H1 (cell line): ENCODE measurements around the gene DDX18. TPM values are rescaled to one million over a fixed set of nuclear protein-coding genes. Genes with fewer than 3 reads are reported as not detected.

Source experiments
- CTCF ChIA-PET: fragments of 300-600 bp; sonication (Branson Sonifier 250); formaldehyde crosslinking; loops from one replicate; lab custom pipeline; 2021; ENCODE audit not compliant: partially characterized antibody; lab: Charles Lee
- POLR2A ChIA-PET: fragments of 300-600 bp; sonication (Branson Sonifier 250); formaldehyde crosslinking; loops from one replicate; lab custom pipeline; 2021; ENCODE audit warnings: inconsistent platforms; ENCODE audit not compliant: partially characterized antibody; lab: Charles Lee
- DNase-seq, 2 experiments: peaks; one replicate each; pipeline versions ENCODE4 v3.0.0 to v3.0.0-alpha.2; 2010 to 2022; ENCODE audit warnings: low spot score in 2 of 2, low read depth in 1 of 2, mixed read lengths in 1 of 2
- FAIRE-seq: peaks from 2 replicates; lab custom pipeline; 2011; peaks lifted over from hg19 to GRCh38; lab: Jason Lieb, UNC
- H2AFZ ChIP-seq: 2 replicates; pipeline ENCODE4 v1.8.1; 2012; ENCODE audit warnings: low read length, inconsistent platforms
- H2AK5ac ChIP-seq: 2 replicates; pipeline ENCODE4 v1.6.1; 2013; ENCODE audit warnings: low read depth, low read length
- H2BK120ac ChIP-seq: replicated peaks from 2 replicates; pipeline ENCODE3; 2013; ENCODE audit warnings: low read depth, low read length, inconsistent platforms
- H2BK12ac ChIP-seq: 2 replicates; pipeline ENCODE4 v1.6.1; 2013; ENCODE audit warnings: low read depth, low read length
- H2BK15ac ChIP-seq: 2 replicates; pipeline ENCODE4 v1.6.1; 2013; ENCODE audit warnings: low read length
- H2BK20ac ChIP-seq: 2 replicates; pipeline ENCODE4 v1.6.1; 2013; ENCODE audit warnings: low read length
- H2BK5ac ChIP-seq: 2 replicates; pipeline ENCODE4 v1.6.1; 2013; ENCODE audit warnings: low read depth, low read length
- H3K14ac ChIP-seq: 2 replicates; pipeline ENCODE4 v1.6.1; 2013; ENCODE audit warnings: inconsistent platforms; ENCODE audit not compliant: insufficient read length
- H3K18ac ChIP-seq: 2 replicates; pipeline ENCODE4 v1.6.1; 2013; ENCODE audit warnings: low read length; ENCODE audit errors: extremely low read depth
- H3K23ac ChIP-seq: 2 replicates; pipeline ENCODE4 v1.6.1; 2013; ENCODE audit warnings: inconsistent platforms; ENCODE audit not compliant: insufficient read length
- H3K23me2 ChIP-seq: 2 replicates; pipeline ENCODE4 v1.6.1; 2013; ENCODE audit warnings: low read depth, low read length
- H3K27ac ChIP-seq: 2 replicates; pipeline ENCODE4 v1.6.1; 2011; ENCODE audit warnings: low read depth, low read length, inconsistent platforms
- H3K27me3 ChIP-seq, 4 experiments: replicated peaks in 1 of 4; 1 replicate in 1 of 4; 2 replicates in 3 of 4; pipeline versions ENCODE4 v1.6.1 to v1.8.1; 2011 to 2013; ENCODE audit warnings: low read length in 3 of 4, mild to moderate bottlenecking in 3 of 4, inconsistent platforms in 2 of 4, mixed read lengths in 2 of 4, moderate library complexity in 1 of 4; ENCODE audit not compliant: control insufficient read depth in 3 of 4, insufficient read depth in 3 of 4; ENCODE audit errors: extremely low read depth in 1 of 4
- H3K36me3 ChIP-seq, 4 experiments: 2 replicates each; pipeline versions ENCODE4 v1.6.1 to v1.8.1; 2011 to 2013; ENCODE audit warnings: mild to moderate bottlenecking in 4 of 4, low read length in 3 of 4, moderate library complexity in 2 of 4, control low read depth in 1 of 4, inconsistent platforms in 1 of 4; ENCODE audit not compliant: insufficient read depth in 4 of 4, control insufficient read depth in 2 of 4
- H3K4ac ChIP-seq: replicated peaks from 2 replicates; pipeline ENCODE3; 2013; ENCODE audit warnings: low read length, low read depth, mixed read lengths, inconsistent platforms; ENCODE audit not compliant: insufficient read length
- H3K4me1 ChIP-seq, 4 experiments: replicated peaks in 1 of 4; 1 replicate in 1 of 4; 2 replicates in 3 of 4; pipeline versions ENCODE4 v1.6.1 to v1.8.1; 2011 to 2013; ENCODE audit warnings: low read length in 3 of 4, inconsistent platforms in 2 of 4, mixed read lengths in 1 of 4; ENCODE audit not compliant: insufficient read depth in 4 of 4, control insufficient read depth in 3 of 4
- H3K4me2 ChIP-seq, 2 experiments: 2 replicates each; pipeline versions ENCODE4 v1.6.1 to v1.8.1; 2011 to 2013; ENCODE audit warnings: low read depth in 2 of 2, low read length in 2 of 2, control low read depth in 1 of 2, inconsistent platforms in 1 of 2, mild to moderate bottlenecking in 1 of 2; ENCODE audit not compliant: insufficient read depth in 1 of 2
- H3K4me3 ChIP-seq, 4 experiments: fragments of 200-600, 300-600 bp in 1 of 4; sonication (generic), shearing (Covaris generic), sonication (Bioruptor Twin) in 1 of 4; 2 replicates each; pipeline versions ENCODE4 v1.5.1 to v1.8.1; 2011 to 2016; ENCODE audit warnings: low read length in 4 of 4, low read depth in 3 of 4, control low read depth in 2 of 4, inconsistent platforms in 2 of 4, mild to moderate bottlenecking in 2 of 4, mixed read lengths in 1 of 4, moderate library complexity in 1 of 4; ENCODE audit not compliant: insufficient read depth in 2 of 4; ENCODE audit errors: extremely low read depth in 1 of 4
- H3K56ac ChIP-seq: replicated peaks from 2 replicates; pipeline ENCODE3; 2013; ENCODE audit warnings: low read depth, mild to moderate bottlenecking, mixed read lengths, low read length, inconsistent platforms; ENCODE audit not compliant: insufficient read length
- H3K79me1 ChIP-seq: 2 replicates; pipeline ENCODE4 v1.6.1; 2013; ENCODE audit warnings: low read depth, low read length, control low read depth
- H3K79me2 ChIP-seq, 2 experiments: 2 replicates each; pipeline versions ENCODE4 v1.6.1 to v1.8.1; 2012 to 2013; ENCODE audit warnings: low read length in 2 of 2, mild to moderate bottlenecking in 2 of 2, inconsistent platforms in 1 of 2; ENCODE audit not compliant: insufficient read depth in 2 of 2, control insufficient read depth in 1 of 2
- H3K9ac ChIP-seq, 4 experiments: replicated peaks in 1 of 4; 1 replicate in 1 of 4; 2 replicates in 3 of 4; pipeline versions ENCODE4 v1.6.1 to v1.8.1; 2011 to 2013; ENCODE audit warnings: low read depth in 3 of 4, low read length in 3 of 4, control low read depth in 2 of 4, mild to moderate bottlenecking in 2 of 4, moderate library complexity in 2 of 4, inconsistent platforms in 1 of 4; ENCODE audit errors: extremely low read depth in 1 of 4
- H3K9me3 ChIP-seq, 2 experiments: 2 replicates each; pipeline versions ENCODE4 v1.6.1 to v1.8.1; 2012 to 2013; ENCODE audit warnings: mild to moderate bottlenecking in 2 of 2, moderate library complexity in 2 of 2, control low read depth in 1 of 2, inconsistent platforms in 1 of 2, low read depth in 1 of 2, low read length in 1 of 2, mixed read lengths in 1 of 2; ENCODE audit not compliant: insufficient read depth in 2 of 2
- H4K20me1 ChIP-seq, 2 experiments: replicated peaks in 1 of 2; 2 replicates each; pipeline versions ENCODE3 to v1.8.1; 2011 to 2013; ENCODE audit warnings: inconsistent platforms in 2 of 2, low read length in 2 of 2, mild to moderate bottlenecking in 1 of 2; ENCODE audit not compliant: insufficient read depth in 2 of 2, control insufficient read depth in 1 of 2
- H4K5ac ChIP-seq: 2 replicates; pipeline ENCODE4 v1.6.1; 2013; ENCODE audit warnings: low read length, low read depth, mixed read lengths, inconsistent platforms; ENCODE audit not compliant: insufficient read length
- H4K8ac ChIP-seq: 2 replicates; pipeline ENCODE4 v1.8.0; 2013; ENCODE audit warnings: mild to moderate bottlenecking, moderate library complexity, low read length, inconsistent platforms; ENCODE audit not compliant: insufficient read depth; ENCODE audit errors: extremely low read depth
- H4K91ac ChIP-seq: replicated peaks from 2 replicates; pipeline ENCODE3; 2013; ENCODE audit warnings: low read length, mixed read lengths, inconsistent platforms; ENCODE audit not compliant: insufficient read length
- whole genome bisulfite sequencing, 2 experiments: shearing (Covaris generic) in 1 of 2; methylation state at CpG; one replicate each; pipeline versions ENCODE4 v1.1.6 to v1.1.7; 2013 to 2015; ENCODE audit warnings: low lambda C conversion rate in 2 of 2, mixed read lengths in 2 of 2, inconsistent platforms in 1 of 2, low coverage in 1 of 2, missing lambda C conversion rate in 1 of 2; ENCODE audit not compliant: insufficient replicate concordance in 2 of 2, insufficient coverage in 1 of 2, insufficient read length in 1 of 2; ENCODE audit errors: extremely low coverage in 1 of 2, missing lambda C conversion rate in 1 of 2; 5-methylcytosine and 5-hydroxymethylcytosine counted together
- polyA plus RNA-seq, 7 experiments: library from polyadenylated mRNA; depleted of rRNA in 3 of 7; stranded (reverse) in 5 of 7; unstranded in 2 of 7; fragments of >200 nt in 5 of 7; fragments of 200-250 nt in 2 of 7; gene quantifications; 1 replicate in 5 of 7; 2 replicates in 1 of 7; 4 replicates in 1 of 7; pipeline versions ENCODE4 v1.2.1 to v1.2.3, GENCODE V29; 2011 to 2013; ENCODE audit warnings: missing spikeins in 2 of 7, mixed read lengths in 2 of 7
- total RNA-seq: library from RNA; stranded (reverse); fragmentation: NEBNext Ultra II Directional; extraction: Animal tissue kit (Norgen Biotek cat#: 25700); gene quantifications from 2 replicates; pipeline ENCODE4 v1.2.1, GENCODE V29; 2021

The DDX18 gene
- total and polyA plus RNA-seq, 2 of the 8 experiments (the other 6 are each of a cell fraction or from before 2014, with no cell fraction given) = 31.3 to 119 TPM

- no peaks in the 10 kb centered on the region for H3K36me3 ChIP-seq
- no peak overlapping the region for H3K56ac ChIP-seq
- H2AK5ac ChIP-seq = no peak overlapping the region
- no peaks in the 10 kb centered on the region for H3K79me1 ChIP-seq
- H3K14ac ChIP-seq = no peak overlapping the region
- no peak overlapping the region for H3K4me2 ChIP-seq
- no peak overlapping the region for H2BK5ac ChIP-seq
- H3K18ac ChIP-seq = no peak overlapping the region
- FAIRE-seq (no peak), DNase-seq (no peak)
- peaks cover 0 to 5% of the 10 kb centered on the region in 2 experiments; a peak in 1 of 4 replicates for H3K9me3 ChIP-seq
- H4K91ac ChIP-seq = no peak overlapping the region
- H3K4me3 ChIP-seq = no peak overlapping the region
- POLR2A ChIA-PET = no interaction called here
- 73% methylated on average over 1 of the region's 1 CpG; no CpG with 5 or more reads in 1 of the 2 experiments for WGBS, 2 experiments
- no peak overlapping the region for H4K5ac ChIP-seq
- H3K4me1 ChIP-seq = 0 out of 7 replicates have a peak, but pooled peaks cover 0 to 4% (median 0%) of the 10 kb centered on the region in 4 experiments
- H3K9ac ChIP-seq = no peak overlapping the region
- no peak overlapping the region for H2BK120ac ChIP-seq
- no peak overlapping the region for H3K4ac ChIP-seq
- no peak overlapping the region for H2BK20ac ChIP-seq
- CTCF ChIA-PET = interaction anchor here (0.5 to 1.1 kb wide), 2 partner anchors 48 to 1819 kb away, joined by 3 to 4 read pairs; no protein-coding TSS in a partner anchor
- no peak overlapping the region for H2AFZ ChIP-seq
- no peaks in the 10 kb centered on the region for H3K27me3 ChIP-seq
- H3K23me2 ChIP-seq = no peaks in the 10 kb centered on the region
- no peak overlapping the region for H2BK12ac ChIP-seq
- no peak overlapping the region for H3K27ac ChIP-seq
- no peaks in the 10 kb centered on the region for H4K20me1 ChIP-seq
- H3K23ac ChIP-seq = no peak overlapping the region
- H3K79me2 ChIP-seq = no peaks in the 10 kb centered on the region
- H4K8ac ChIP-seq = 0 out of 2 replicates have a peak overlapping the region, but pooled peaks have one; percentile 71
- H2BK15ac ChIP-seq = no peak overlapping the region
Observed at GRCh38 chr2:117774716-117775115, 39.8 kb upstream of the DDX18 start.
